HEK293T (cell line): ENCODE results near the gene B3GNT5.

Experiments used
- CTCF ChIA-PET: fragments of 350-600 bp; formaldehyde crosslinking; extraction: SDS; loops from one replicate; lab custom pipeline; 2021; ENCODE audit warnings: antibody characterized with exemption, inconsistent platforms; lab: Yijun Ruan, JAX
- POLR2A ChIA-PET: fragments of 350-600 bp; formaldehyde crosslinking; extraction: SDS; loops from one replicate; lab custom pipeline; 2020; ENCODE audit warnings: antibody characterized with exemption, inconsistent platforms; lab: Yijun Ruan, JAX
- DNase-seq: peaks from one replicate; pipeline ENCODE4 v3.0.0; 2012; ENCODE audit warnings: mixed read lengths; ENCODE audit errors: extremely low spot score
- ARNT ChIP-seq: fragments of 450-650 bp; IDR thresholded peaks from 2 replicates; pipeline ENCODE4 v1.6.1; 2017; ENCODE audit warnings: mild to moderate bottlenecking
- BHLHE40 ChIP-seq: fragments of 450-650 bp; IDR thresholded peaks from 2 replicates; pipeline ENCODE4 v1.6.1; 2016; ENCODE audit warnings: mild to moderate bottlenecking, moderate library complexity, borderline replicate concordance
- CTBP1 ChIP-seq: fragments of 450-650 bp; IDR thresholded peaks from 2 replicates; pipeline ENCODE4 v1.6.1; 2016; ENCODE audit warnings: borderline replicate concordance
- ELF4 ChIP-seq: fragments of 450-650 bp; IDR thresholded peaks from 2 replicates; pipeline ENCODE4 v1.6.1; 2017; ENCODE audit warnings: antibody characterized with exemption
- FOXA1 ChIP-seq: fragments of 450-650 bp; IDR thresholded peaks from 2 replicates; pipeline ENCODE4 v1.6.1; 2016; ENCODE audit warnings: mild to moderate bottlenecking
- FOXK2 ChIP-seq: fragments of 450-650 bp; IDR thresholded peaks from 2 replicates; pipeline ENCODE4 v1.6.1; 2016; ENCODE audit warnings: mild to moderate bottlenecking
- FOXM1 ChIP-seq: fragments of 450-650 bp; IDR thresholded peaks from 2 replicates; pipeline ENCODE4 v1.6.1; 2017; ENCODE audit warnings: mild to moderate bottlenecking, borderline replicate concordance
- HDGF ChIP-seq: fragments of 450-650 bp; IDR thresholded peaks from 2 replicates; pipeline ENCODE4 v1.6.1; 2017; ENCODE audit warnings: antibody characterized with exemption, borderline replicate concordance
- L3MBTL2 ChIP-seq: fragments of 450-650 bp; conservative IDR thresholded peaks from 2 replicates; pipeline ENCODE4 v1.6.1; 2016; ENCODE audit warnings: mild to moderate bottlenecking
- LEF1 ChIP-seq: fragments of 450-650 bp; IDR thresholded peaks from 2 replicates; pipeline ENCODE4 v1.6.1; 2017; ENCODE audit warnings: mild to moderate bottlenecking, borderline replicate concordance
- NFRKB ChIP-seq: fragments of 450-650 bp; IDR thresholded peaks from 2 replicates; pipeline ENCODE4 v1.6.1; 2016; ENCODE audit warnings: mild to moderate bottlenecking, moderate library complexity
- PKNOX1 ChIP-seq: fragments of 450-650 bp; IDR thresholded peaks from 2 replicates; pipeline ENCODE4 v1.6.1; 2016
- SP1 ChIP-seq: fragments of 450-650 bp; IDR thresholded peaks from 2 replicates; pipeline ENCODE4 v1.6.1; 2017
- SUZ12 ChIP-seq: fragments of 450-650 bp; IDR thresholded peaks from 2 replicates; pipeline ENCODE4 v1.6.1; 2016; ENCODE audit warnings: mild to moderate bottlenecking
- TARDBP ChIP-seq: fragments of 450-650 bp; IDR thresholded peaks from 2 replicates; pipeline ENCODE4 v1.6.1; 2016
- ZNF384 ChIP-seq: fragments of 450-650 bp; IDR thresholded peaks from 2 replicates; pipeline ENCODE4 v1.6.1; 2016

Gene B3GNT5

GRCh38 chr3:183252973-183253527 lies at the start of gene B3GNT5:
Gene B3GNT5, plus strand, starts transcription at chr3:183253253. Its CDS starts 16,546 bp downstream, at chr3:183269799.
- TF ChIP-seq NFRKB, result no peak
- TF ChIP-seq HDGF, result no peak
- TF ChIP-seq TARDBP, result no peak
- no peak for TF ChIP-seq LEF1
- TF ChIP-seq ELF4, result no peak
- no peak for TF ChIP-seq SUZ12
- TF ChIP-seq FOXK2, result no peak
- no peak for TF ChIP-seq CTBP1
- no peak for TF ChIP-seq ARNT
- TF ChIP-seq FOXM1, result no peak
- TF ChIP-seq ZNF384, result no peak
- TF ChIP-seq SP1, result no peak
- ChIA-PET POLR2A (interaction anchor here (0.7 kb wide), 1 partner anchor 129 kb away, joined by 3 read pairs; no protein-coding TSS in a partner anchor), CTCF (no interaction called here)
- DNase-seq, result peak; percentile 16

- TF ChIP-seq FOXA1, result no peak
- TF ChIP-seq NFRKB, result no peak
- no peak for TF ChIP-seq LEF1
- no peak for TF ChIP-seq HDGF
- TF ChIP-seq L3MBTL2, result no peak
- TF ChIP-seq BHLHE40, result no peak
- TF ChIP-seq TARDBP, result no peak
- TF ChIP-seq ARNT, result no peak
- no peak for TF ChIP-seq ZNF384
- TF ChIP-seq SUZ12, result no peak
- no peak for TF ChIP-seq CTBP1
- TF ChIP-seq SP1, result no peak
- TF ChIP-seq FOXM1, result no peak
- TF ChIP-seq FOXK2, result no peak
- TF ChIP-seq PKNOX1, result no peak
- TF ChIP-seq ELF4, result no peak
Measured at GRCh38 chr3:183203670-183204069, 49.4 kb upstream of the B3GNT5 start.

GRCh38 chr3:183208260-183208659 lies 44.8 kb upstream of the B3GNT5 start:
- no peak for DNase-seq
- ChIA-PET CTCF (interaction anchor here (1.6 kb wide), 1 partner anchor 24 kb away, joined by 3 read pairs; no protein-coding TSS in a partner anchor), POLR2A (no interaction called here)
- TF ChIP-seq FOXK2 (no peak), LEF1 (no peak), HDGF (no peak), TARDBP (no peak)

More at GRCh38 chr3:183203670-183204069, 49.4 kb upstream of the B3GNT5 start:
- ChIA-PET CTCF (interaction anchor here (0.6 kb wide), 1 partner anchor 1086 kb away, joined by 3 read pairs; no protein-coding TSS in a partner anchor), POLR2A (no interaction called here)
- no peak for DNase-seq

- POLR2A ChIA-PET, result no interaction called here
- no peak for TF ChIP-seq LEF1
- no peak for TF ChIP-seq SP1
- TF ChIP-seq TARDBP, result no peak
- TF ChIP-seq PKNOX1, result no peak
- TF ChIP-seq BHLHE40, result no peak
- no peak for TF ChIP-seq FOXK2
- TF ChIP-seq FOXM1, result no peak
- TF ChIP-seq ELF4, result no peak
- TF ChIP-seq SUZ12, result no peak
- no peak for TF ChIP-seq CTBP1
- no peak for TF ChIP-seq L3MBTL2
- no peak for TF ChIP-seq ARNT
- no peak for DNase-seq
- CTCF ChIA-PET, result no interaction called here
Measured at GRCh38 chr3:183208800-183209199, 44.3 kb upstream of the B3GNT5 start.

GRCh38 chr3:183210341-183210740 lies 42.7 kb upstream of the B3GNT5 start:
- ChIA-PET POLR2A (no interaction called here), CTCF (no interaction called here)
- TF ChIP-seq L3MBTL2 (no peak), LEF1 (no peak), ZNF384 (no peak), ELF4 (no peak), BHLHE40 (no peak), HDGF (no peak), NFRKB (no peak), CTBP1 (no peak), SP1 (no peak), FOXK2 (no peak), ARNT (no peak), SUZ12 (no peak), TARDBP (no peak), PKNOX1 (no peak), FOXA1 (no peak), FOXM1 (no peak)
- DNase-seq, result no peak

- DNase-seq, result no peak
- TF ChIP-seq SP1 (no peak), TARDBP (no peak)
- CTCF ChIA-PET, result no interaction called here
- POLR2A ChIA-PET, result no interaction called here
Measured at GRCh38 chr3:183210862-183211341, 42.2 kb upstream of the B3GNT5 start.
